Measurements from ENCODE around the gene ABCC3.

The ABCC3 gene

DNA sequence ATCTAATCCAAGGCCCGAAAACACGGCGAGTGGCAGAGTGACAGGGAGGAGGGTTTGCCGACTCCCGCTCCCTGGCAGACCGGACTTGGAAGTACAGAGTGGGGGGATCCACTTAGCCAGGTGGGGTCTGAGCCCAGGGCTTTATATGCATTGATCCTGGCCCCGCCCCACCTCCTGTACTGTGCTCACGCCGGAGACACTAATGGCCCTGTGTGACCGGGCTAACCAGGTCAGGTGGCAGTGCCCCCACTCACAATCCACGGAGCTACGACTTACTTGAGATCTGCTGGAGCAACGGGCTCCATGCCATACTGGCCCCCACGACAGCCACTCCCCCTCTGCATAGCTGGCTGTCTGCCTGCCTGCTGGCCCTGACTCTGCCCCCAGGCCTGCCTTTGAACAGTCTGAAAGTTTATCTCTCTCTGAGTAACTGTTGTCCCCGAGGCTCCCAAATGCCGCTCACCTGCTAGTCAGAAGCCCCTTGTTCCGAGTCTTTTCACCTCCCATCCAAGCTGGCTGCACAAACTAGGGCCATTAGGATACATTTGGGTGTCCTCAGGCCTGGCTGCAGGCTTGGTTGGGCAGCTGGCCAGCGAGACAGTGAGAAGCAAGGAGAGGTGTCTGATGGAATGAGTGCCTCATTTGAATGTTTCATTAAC lies 46.2 kb upstream of the ABCC3 start:
- no peak overlapping the region for H3K27ac ChIP-seq
- TF ChIP-seq, protein P1, sequence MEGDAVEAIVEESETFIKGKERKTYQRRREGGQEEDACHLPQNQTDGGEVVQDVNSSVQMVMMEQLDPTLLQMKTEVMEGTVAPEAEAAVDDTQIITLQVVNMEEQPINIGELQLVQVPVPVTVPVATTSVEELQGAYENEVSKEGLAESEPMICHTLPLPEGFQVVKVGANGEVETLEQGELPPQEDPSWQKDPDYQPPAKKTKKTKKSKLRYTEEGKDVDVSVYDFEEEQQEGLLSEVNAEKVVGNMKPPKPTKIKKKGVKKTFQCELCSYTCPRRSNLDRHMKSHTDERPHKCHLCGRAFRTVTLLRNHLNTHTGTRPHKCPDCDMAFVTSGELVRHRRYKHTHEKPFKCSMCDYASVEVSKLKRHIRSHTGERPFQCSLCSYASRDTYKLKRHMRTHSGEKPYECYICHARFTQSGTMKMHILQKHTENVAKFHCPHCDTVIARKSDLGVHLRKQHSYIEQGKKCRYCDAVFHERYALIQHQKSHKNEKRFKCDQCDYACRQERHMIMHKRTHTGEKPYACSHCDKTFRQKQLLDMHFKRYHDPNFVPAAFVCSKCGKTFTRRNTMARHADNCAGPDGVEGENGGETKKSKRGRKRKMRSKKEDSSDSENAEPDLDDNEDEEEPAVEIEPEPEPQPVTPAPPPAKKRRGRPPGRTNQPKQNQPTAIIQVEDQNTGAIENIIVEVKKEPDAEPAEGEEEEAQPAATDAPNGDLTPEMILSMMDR (IDR thresholded peaks at IDR 0.05) = no peak

DNA sequence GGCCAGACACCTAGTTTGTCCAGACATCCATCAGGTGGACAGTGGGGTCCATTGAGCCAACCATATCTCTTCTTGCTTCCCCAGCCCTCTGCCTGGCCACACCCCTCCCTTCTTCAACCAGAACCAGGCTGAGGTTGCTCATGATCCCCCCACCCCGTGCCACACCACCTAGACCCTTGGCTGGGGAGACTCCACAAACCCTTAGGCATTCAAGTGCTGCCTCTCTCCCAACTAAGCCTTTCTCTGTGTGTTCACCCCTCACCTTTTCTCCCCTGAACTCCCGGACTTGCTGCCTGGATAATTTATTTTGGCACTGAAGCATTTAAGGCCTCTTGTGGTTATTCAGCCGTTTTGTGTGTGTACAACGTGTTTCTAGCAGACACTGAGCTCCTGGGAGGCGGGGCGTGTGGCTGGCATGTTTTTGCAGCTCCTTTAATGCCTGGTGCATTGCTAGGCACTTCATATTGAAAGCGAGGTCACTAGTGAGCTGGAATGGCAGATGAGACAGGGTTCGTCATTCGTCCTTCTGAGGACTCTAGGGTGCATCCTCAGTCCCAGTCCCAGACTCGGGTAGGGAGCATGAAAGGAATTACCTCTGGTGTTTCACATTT lies 45.5 kb upstream of the ABCC3 start:
- TF ChIP-seq, protein P1 (IDR thresholded peaks at IDR 0.05) = no peak
- no peak for TF ChIP-seq ZFX (IDR thresholded peaks at IDR 0.05; ENCODE audit: borderline replicate concordance)
- H3K27ac ChIP-seq = no peak overlapping the region

DNA sequence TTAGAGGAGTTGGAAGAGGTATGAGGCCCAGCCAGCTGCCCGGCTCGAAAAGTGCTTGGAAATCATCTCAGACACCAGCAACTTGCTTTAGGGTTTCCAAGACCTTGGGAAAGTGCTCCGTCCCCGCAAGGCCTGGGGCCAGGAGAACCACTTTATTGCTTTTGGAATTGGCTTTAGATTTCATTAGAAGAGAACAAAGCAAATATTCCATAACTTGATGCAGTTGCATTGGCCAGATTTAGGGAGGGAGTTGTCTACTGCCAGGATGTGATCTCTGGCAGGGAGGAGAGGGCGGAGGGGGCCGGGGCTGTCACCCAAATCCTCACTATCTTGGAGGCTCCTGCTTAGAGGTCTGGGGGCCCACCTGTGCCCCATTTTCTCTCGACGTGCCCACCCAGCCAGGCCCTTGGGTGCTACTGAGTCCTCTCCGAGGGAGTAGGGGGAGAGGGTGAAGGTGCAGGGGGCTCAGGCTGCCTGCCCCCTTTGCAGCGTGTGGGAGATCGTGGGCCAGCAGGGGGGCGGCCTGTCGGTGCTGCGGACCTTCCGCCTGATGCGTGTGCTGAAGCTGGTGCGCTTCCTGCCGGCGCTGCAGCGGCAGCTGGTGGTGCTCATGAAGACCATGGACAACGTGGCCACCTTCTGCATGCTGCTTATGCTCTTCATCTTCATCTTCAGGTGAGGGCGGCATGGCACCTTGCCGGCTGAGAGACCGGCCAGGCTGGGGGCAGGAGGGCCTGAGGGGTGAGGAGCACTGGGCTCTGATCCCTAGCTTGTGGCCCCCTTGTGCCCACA lies 43.5 kb upstream of the ABCC3 start:
- TF ChIP-seq ZFX (IDR thresholded peaks at IDR 0.05; ENCODE audit: borderline replicate concordance) = no peak
- TF ChIP-seq, protein P1 (IDR thresholded peaks at IDR 0.05) = no peak
- H3K27ac ChIP-seq = no peak overlapping the region

DNA sequence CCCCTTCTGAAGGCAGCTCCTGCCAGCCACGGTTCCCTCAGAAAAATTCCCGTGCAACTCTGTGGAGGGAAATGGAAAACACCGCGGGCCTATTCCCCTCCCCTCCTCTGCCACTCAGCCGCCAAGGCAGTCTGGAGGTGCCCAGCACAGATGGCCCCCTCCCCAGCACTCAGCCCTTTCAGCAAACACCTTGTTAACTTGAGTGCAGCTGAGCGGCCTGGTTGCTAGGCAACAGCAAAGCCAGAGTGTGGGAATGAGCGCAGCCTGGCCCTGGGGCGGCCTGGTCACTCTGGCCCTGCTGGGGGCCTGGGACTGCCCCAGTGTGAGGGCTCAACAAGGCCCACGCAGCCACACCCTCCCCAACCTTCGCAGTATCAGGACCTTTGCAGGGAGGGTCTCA lies 41.4 kb upstream of the ABCC3 start:
- H3K27ac ChIP-seq = no peak overlapping the region
- TF ChIP-seq ZFX (IDR thresholded peaks at IDR 0.05; ENCODE audit: borderline replicate concordance) = no peak
- TF ChIP-seq, protein P1 (IDR thresholded peaks at IDR 0.05) = no peak

DNA sequence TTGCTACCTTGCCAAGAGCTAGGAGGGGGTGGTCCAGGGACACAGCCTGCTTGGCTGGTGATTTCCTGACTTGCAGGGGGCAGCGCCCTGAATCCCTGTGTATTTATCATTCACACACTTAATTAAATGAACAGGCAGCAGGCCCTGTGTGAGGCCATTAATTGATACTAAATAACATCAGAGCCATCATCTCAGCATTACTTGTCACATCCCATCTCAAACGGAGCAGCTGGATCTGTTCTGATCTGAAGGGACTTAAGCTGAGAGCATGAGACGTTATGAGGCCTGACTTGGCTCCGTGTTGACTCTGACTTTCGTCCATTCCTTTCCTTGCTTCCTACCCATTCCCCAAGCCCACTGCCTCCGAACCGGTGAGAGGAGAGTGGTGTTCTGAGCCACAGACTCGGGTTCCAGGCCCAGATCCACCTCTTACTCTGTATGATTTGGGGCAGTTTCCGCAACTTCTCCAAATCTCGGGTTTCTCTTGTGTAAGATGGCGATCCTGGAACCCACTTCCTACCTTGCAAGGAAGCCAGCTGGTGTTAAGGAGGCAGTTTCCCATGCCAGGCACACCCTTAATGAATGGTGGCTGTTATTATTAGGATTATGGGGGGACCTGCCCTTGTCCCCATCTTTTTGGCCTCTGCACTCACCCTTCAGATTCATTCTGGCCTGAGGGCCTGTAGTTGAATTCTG lies 40.4 kb upstream of the ABCC3 start:
- no peak for TF ChIP-seq ZFX (IDR thresholded peaks at IDR 0.05; ENCODE audit: borderline replicate concordance)
- TF ChIP-seq, protein P1 (IDR thresholded peaks at IDR 0.05) = no peak
- no peak overlapping the region for H3K27ac ChIP-seq

DNA sequence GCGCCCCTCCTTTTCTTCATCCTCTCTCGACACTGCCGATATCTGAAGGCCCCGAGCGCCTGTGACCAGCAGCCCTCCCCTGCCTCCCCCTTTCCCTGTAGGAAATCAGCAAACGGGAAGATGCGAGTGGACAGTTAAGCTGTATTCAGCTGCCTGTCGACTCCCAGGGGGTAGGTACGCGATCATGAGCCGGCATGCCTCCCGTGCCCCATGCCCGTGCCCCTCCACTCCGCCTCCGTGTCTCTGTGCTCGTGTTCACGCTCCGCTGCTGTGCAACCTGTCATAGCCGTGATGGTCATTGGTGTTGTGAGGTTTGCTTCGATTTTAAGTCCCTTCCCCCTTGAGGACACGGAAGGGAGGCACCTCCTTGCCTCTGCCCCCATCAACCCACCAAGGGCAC lies 39.8 kb upstream of the ABCC3 start:
- TF ChIP-seq, protein P1 (IDR thresholded peaks at IDR 0.05) = no peak
- TF ChIP-seq ZFX (IDR thresholded peaks at IDR 0.05; ENCODE audit: borderline replicate concordance) = no peak
- H3K27ac ChIP-seq = no peak overlapping the region

Measured in 22Rv1 (cell line).